GM21717 (cell line): Measurements from ENCODE around the gene POLRMT.
"Not testable (repeated sequence)": the region's sequence is repeated elsewhere in the genome, so short reads cannot be mapped to it uniquely, and the experiment has no call there.

Experiments
- ATAC-seq: cut with Tn5 transposase; IDR thresholded peaks from one replicate; pipeline ENCODE4 v1.9.1; 2021; ENCODE audit warnings: mild to moderate bottlenecking, moderate library complexity; ENCODE audit not compliant: unreplicated experiment

Gene POLRMT

DNA sequence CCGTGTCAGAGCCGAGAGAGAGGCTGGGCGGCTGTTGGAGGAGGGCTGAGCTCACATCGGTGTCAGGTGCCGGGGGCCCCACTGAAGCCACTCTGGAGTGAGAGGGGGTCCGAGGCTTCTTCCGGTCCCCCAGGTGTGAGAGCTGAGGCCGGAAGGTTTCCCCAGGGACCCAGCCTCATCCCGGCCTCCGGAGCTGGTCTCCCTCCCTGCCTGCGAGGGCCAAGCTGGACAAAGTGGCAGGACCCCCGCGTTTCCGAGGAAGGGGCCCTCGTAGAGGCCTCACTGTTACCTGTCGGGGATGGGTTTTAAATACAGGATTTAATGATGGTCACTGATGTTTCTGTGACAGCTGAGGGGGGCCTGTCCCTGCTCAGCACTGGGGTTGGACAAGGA, 37.1 kb downstream of the POLRMT start:
- no peak for ATAC-seq

- ATAC-seq, result no peak
These were observed 37.7 kb downstream of the POLRMT start for GRCh38 chr19:595326-596262.

DNA sequence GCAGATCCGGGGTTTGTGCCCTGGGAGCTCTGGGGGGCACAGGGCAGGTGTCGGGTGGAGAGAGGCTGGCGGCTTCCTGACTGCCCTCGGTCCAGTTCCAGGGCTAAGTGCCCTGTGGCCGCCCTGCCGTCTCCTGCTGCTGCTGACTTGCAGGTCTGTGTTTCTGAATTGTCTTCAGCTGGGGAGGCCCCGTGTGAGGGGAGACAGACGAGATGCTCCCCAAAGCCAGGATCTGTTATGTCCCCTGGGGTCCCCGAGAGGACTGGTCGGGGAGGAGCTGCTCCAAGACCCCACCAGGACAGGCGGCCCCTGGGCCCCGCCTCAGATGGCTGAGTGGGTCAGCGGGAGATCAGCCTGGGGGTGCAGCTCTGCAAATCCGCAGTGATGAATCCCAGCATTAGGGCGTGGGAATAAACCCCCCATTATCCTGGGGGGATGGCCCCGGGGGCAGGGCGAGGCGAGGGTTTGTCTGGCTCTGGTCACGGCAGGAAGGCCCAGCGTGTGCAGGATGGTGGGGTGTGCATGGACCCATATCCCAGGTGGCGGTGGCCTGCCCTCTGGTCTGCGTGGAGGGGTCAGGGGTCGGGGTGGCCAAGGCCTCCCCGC, 39.0 kb downstream of the POLRMT start:
- ATAC-seq, result no peak

DNA sequence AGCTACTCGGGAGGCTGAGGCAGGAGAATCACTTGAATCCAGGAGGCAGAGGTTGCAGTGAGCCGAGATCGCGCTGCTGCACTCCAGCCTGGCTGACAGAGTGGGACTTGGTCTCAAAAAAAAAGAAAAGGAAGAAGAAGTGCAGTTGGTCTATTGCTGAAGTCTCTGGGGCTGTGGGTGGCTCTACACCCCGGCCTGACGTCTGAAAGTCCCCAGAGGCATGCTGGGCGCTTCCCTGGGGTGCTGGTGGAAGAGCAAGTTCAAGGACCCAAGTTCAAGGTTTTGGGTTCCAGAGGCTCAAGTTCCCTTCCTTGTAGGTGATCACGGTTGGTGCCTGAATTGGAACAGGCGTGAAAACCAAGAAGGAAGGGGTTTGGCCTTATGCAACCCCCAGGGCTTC, 39.8 kb downstream of the POLRMT start:
- no peak for ATAC-seq

DNA sequence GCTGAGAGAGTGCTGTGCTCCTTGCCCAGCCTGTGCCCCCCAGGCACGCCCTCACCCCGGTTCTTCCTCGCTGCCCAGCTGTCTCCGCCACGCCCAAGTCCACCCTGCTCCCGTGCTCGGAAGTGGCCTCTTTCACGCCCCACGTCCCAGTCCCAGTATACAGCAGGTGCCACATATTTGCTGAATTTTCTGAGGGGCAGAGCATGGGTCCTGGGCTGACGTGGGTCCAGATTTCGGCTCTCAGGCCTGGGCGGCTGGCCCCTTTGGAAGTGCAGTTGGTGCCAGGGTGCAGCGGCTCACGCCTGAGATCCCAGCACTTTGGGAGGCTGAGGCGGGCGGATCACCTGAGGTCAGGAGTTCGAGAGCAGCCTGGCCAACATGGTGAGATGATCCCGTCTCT, 40.3 kb downstream of the POLRMT start:
- no peak for ATAC-seq

DNA sequence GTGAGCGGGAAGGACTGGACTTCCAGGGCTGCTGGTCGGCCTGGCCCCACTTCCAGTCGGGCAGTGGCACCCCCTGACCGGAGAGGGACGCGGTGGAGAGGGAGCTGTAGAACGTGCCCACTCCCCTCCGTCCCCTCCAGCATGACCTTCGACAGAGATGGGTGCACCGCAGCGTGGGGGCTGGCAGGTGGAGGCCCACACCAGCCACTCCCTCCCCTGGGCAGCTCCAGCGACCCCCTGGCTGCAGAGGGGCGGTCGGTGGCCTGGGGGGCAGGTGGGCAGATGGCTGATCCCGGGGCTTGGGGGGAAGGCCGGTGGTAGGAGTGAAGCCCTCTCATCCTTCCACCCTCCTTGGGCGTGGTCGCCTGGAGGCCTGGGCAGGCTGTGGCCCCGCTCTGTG, 41.2 kb downstream of the POLRMT start:
- no peak for ATAC-seq

DNA sequence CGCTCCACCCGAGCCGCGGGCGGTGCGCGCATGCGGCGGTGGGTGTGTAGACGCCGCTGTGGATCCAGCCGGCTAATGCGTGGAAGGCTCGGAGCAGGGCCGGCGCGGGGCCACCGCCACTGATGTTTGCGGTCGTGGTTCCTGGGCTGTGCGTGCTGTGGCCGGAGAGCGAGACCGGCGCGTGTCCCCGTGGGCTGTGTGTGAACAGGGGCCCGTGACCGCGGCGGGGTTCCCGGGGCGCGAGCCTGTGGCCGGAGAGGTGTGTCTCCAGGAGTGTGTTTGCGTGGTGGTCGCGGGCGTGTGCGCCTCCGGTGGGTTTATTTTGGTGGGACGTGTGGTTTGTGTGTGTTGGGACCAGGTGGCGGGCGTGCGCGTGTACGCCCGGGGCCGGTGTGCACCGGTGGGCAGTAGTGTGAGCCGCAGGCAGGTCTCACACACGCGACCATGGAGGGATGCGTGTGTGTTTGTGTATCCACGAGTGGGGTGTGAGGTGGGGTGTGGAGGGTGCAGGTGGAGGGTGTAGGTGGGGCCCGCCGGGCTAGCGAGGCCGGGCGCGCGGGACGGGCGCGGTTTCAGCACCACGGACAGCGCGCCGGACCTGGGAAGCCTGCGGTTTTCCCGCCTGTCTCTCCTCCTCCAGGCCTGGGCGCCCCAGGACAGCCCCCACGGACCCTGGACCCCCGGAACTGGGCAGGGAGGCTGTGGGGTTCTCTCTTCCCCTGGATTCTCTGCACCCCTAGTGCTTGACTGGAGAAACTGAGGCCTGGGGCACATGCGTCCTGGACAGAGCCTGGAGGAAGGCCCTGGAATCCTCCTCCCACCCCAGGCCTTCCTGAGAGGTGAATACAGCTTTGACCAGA, 42.0 kb downstream of the POLRMT start:
- ATAC-seq, result no peak

DNA sequence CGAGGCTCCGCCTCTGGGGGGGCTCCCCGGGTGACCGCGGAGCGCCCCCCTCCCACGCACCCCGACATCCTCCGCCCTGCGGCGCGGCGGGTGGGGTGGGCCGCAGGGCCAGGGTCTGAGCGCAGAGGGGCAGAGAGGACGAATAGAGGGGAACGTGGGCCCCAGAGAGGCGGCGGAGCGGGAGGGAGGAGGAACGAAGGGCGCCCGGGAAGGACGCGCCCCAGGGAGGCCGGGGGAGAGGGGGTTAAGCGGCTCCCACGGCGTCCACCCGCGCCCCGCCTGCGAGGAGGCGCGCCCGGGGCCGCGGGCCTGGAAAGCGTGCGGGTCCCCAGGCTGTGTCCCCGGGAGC, 42.6 kb downstream of the POLRMT start:
- no peak for ATAC-seq

DNA sequence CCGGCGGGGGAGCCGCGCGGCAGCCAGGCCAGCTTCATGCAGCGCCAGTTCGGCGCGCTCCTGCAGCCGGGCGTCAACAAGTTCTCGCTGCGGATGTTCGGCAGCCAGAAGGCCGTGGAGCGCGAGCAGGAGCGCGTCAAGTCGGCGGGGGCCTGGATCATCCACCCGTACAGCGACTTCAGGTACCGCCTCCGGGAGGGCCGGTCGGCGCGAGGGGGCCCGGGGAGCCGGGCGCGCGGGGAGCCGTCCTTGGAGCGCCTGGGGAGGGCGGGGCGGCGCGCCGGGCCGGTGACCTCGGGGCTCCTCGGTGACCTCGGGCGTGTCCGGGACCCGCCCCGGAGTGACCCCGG, 43.0 kb downstream of the POLRMT start:
- no peak for ATAC-seq

DNA sequence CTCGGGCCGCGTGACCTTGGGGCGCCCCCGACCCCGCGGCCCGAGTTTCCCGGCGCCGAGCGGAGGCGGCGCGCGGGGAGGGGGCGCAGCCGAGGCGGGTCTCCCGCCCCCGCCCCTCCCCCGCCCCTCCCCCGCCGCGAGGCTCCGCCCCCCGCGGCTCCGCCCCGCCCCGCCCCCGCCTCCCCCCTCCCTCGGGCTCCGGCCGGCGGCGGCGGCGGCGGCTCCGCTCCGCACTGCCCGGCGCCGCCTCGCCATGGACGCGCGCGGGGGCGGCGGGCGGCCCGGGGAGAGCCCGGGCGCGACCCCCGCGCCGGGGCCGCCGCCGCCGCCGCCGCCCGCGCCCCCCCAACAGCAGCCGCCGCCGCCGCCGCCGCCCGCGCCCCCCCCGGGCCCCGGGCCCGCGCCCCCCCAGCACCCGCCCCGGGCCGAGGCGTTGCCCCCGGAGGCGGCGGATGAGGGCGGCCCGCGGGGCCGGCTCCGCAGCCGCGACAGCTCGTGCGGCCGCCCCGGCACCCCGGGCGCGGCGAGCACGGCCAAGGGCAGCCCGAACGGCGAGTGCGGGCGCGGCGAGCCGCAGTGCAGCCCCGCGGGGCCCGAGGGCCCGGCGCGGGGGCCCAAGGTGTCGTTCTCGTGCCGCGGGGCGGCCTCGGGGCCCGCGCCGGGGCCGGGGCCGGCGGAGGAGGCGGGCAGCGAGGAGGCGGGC, 43.5 kb downstream of the POLRMT start, which contains the start of gene HCN2:
Gene HCN2, plus strand, starts transcription at position 189 of the 703 bp plus-strand sequence. Its CDS starts 65 bp downstream, at position 254.
- no peak for ATAC-seq

GRCh38 chr19:588741-589692, 44.3 kb downstream of the POLRMT start:
- ATAC-seq, result no peak

DNA sequence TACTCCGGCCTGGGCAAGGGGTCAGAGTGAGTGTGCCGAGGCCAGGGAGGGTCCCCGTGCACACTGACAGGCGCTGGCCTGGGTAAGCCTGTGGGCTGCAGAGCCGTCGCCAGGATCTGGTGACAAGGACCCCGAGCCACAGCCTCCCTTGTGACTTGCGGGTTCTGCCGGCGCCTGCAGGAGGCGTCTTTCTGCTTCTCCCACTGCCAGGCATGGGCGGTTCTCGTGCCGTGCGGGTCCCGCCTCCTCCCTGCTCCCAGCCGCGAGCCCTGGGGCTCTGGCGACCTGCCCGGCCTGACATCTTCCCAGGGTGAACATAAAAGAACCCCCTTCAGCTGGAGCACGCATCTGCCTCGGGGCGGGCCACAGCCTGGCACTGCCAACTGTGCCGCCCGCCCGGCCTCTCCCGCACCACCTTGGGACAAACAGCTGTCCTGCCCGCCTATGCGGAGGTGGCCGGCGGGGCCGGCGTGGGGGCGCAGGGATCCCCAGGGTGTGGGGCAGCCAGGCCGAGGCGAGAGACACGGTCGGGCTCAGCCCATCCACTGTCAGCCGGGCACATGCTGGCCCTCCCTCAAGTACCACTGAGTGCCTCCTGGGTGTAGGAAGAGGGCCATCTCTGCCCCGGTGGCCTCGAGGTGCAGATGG, 45.1 kb downstream of the POLRMT start:
- no peak for ATAC-seq

DNA sequence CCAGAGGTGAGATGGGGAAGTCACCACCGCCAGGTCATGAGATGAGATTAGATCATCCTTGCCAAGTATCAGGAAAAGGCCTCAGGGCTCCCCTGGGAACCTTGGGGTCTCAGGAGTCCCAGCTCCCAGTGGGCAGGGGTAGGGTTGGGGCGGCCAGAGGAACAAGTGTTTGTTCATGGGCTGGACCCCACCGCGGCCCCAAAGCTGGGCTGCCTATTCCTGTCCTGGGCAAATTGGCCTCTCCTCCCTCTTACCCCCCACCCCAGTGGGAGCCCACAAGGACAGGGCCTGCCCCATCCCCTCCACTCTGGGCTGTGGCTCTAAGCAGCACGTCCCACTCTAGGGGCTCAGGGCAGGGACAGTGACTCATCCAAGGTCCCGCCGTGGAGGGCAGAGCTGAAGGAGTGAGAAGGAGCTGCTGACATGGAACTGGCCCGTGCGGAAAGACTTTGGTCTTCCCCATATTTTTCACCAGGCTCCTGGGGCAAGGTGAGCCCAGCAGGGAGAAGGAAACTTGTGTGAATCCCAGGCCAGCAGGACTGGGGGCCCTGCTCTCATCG, 47.7 kb downstream of the POLRMT start:
- no peak for ATAC-seq

DNA sequence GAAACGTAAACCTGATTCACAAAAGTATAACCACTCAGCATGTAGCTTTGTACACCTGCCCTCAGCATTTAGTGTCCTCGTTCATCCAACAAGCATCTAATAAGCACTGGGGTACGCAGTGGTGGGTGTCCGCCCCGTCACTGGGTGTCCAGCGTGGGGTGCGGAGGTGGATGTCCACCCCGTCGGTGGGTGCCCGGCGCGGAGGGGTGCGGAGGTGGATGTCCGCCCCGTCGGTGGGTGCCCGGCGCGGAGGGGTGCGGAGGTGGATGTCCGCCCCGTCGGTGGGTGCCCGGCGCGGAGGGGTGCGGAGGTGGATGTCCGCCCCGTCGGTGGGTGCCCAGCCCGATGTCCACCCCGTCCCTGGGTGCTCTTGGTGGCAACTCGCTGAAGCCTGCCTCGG, 48.2 kb downstream of the POLRMT start:
- not testable (repeated sequence) for ATAC-seq

DNA sequence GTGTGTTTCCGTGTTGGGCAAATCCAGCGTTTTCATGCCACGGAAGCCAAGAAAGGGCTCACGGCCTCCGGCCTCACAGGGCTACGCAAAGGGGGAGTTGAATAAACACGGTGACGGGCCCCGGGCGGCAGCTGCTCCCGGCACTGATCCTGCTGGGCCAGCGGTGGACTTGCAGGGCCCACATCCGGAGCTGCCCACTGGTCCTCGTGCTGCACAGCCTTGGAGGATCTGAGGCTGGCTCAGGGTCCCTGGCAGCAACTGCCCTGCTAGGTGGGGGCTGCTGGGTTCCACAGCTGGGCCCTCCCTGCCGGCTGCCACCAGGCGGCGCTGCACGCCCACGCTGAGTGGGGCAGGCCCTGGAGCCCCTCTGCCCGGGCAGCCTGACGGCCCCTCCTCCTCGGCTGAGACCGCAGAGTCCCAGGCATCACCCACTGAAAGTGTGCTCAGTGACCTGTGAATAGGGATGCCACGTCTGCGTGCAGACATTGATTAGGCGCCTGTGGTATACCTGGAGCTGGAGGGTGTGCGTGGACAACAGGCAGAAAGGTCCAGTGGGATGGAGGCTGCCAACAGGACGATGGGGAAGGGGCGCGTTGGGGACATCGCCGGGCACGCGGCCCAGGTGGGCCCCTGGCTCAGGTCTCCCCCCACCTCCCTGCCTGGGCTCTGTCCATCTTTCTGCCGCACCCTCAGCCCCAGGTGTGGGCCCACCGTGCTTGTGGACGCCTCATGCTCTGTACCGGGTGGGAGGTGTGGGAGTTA, 48.9 kb downstream of the POLRMT start:
- ATAC-seq, result no peak

DNA sequence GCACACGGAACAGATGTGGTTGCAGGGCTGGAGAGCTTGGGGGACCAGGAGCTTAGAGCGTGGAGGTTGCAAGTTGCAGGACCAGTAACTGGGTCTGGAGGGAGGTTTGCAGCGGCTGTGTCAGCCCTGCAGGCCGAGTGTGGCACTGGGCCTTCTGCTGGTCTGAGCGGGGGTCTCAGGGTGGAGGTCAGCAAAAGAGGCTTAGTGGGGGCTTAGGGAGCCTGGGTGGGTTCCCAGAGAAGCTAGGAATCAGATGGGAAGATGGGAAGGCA, 49.4 kb downstream of the POLRMT start:
- no peak for ATAC-seq

GRCh38 chr19:583198-583967, 50.0 kb downstream of the POLRMT start:
- no peak for ATAC-seq
